Tibial nerve (tissue), 3 donors: Measurements from ENCODE around the gene OSBPL6.

Experiments used
- POLR2A ChIP-seq, 2 donors: fragments of 450-650 bp; IDR thresholded peaks; one replicate each; pipeline ENCODE4 v1.6.1; 2017; ENCODE audit warnings: antibody characterized with exemption in 2 of 2, mild to moderate bottlenecking in 2 of 2, moderate library complexity in 2 of 2
- TF ChIP-seq, protein P1 (sequence below), 5 experiments: fragments of 200-600 bp in 3 of 5; fragments of 450-650 bp in 2 of 5; sonication (generic) in 3 of 5; IDR thresholded peaks; one replicate each; pipeline ENCODE4 v1.5.1; 2016 to 2019; ENCODE audit warnings: antibody characterized with exemption in 5 of 5, mild to moderate bottlenecking in 3 of 5, moderate library complexity in 2 of 5

DNA sequence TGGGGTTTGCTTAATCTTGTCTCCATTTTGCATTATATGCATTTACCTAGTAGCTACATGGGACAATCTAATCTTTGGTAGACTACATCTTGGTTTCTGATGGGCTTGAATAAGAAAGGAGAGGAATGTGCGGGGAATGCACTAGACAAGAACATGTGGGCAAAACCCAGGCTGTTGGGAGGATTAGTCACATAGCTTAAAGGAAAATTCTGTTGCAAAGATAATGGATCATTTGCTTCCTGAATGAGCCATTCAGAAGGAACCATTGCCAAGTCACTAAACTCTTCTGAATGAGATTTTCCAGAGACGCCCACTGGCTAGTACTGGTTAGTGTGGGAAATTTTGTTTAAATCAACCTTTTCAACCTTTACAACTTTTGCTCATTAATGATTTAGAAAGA lies 84.8 kb downstream of the OSBPL6 start:
- TF ChIP-seq POLR2A (IDR thresholded peaks at IDR 0.05) = no peak
- TF ChIP-seq, protein P1, sequence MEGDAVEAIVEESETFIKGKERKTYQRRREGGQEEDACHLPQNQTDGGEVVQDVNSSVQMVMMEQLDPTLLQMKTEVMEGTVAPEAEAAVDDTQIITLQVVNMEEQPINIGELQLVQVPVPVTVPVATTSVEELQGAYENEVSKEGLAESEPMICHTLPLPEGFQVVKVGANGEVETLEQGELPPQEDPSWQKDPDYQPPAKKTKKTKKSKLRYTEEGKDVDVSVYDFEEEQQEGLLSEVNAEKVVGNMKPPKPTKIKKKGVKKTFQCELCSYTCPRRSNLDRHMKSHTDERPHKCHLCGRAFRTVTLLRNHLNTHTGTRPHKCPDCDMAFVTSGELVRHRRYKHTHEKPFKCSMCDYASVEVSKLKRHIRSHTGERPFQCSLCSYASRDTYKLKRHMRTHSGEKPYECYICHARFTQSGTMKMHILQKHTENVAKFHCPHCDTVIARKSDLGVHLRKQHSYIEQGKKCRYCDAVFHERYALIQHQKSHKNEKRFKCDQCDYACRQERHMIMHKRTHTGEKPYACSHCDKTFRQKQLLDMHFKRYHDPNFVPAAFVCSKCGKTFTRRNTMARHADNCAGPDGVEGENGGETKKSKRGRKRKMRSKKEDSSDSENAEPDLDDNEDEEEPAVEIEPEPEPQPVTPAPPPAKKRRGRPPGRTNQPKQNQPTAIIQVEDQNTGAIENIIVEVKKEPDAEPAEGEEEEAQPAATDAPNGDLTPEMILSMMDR (IDR thresholded peaks at IDR 0.05) = no peak
